ENCODE results near the gene RBFOX1.

GRCh38 chr16:7550096-7550495, 217.5 kb downstream of the RBFOX1 start:
- TF ChIP-seq POLR2A (IDR thresholded peaks at IDR 0.05) = no peak
- TF ChIP-seq, protein P1, sequence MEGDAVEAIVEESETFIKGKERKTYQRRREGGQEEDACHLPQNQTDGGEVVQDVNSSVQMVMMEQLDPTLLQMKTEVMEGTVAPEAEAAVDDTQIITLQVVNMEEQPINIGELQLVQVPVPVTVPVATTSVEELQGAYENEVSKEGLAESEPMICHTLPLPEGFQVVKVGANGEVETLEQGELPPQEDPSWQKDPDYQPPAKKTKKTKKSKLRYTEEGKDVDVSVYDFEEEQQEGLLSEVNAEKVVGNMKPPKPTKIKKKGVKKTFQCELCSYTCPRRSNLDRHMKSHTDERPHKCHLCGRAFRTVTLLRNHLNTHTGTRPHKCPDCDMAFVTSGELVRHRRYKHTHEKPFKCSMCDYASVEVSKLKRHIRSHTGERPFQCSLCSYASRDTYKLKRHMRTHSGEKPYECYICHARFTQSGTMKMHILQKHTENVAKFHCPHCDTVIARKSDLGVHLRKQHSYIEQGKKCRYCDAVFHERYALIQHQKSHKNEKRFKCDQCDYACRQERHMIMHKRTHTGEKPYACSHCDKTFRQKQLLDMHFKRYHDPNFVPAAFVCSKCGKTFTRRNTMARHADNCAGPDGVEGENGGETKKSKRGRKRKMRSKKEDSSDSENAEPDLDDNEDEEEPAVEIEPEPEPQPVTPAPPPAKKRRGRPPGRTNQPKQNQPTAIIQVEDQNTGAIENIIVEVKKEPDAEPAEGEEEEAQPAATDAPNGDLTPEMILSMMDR (IDR thresholded peaks at IDR 0.05) = no peak

Data from lower leg skin (tissue), 3 donors.